Measurements from ENCODE around the gene VASH2.

- no peak for TF ChIP-seq CTCF (IDR thresholded peaks at IDR 0.05)
- no peak for TF ChIP-seq EZH2 (IDR thresholded peaks at IDR 0.05; ENCODE audit: borderline replicate concordance, insufficient read depth, low read depth, low read length, poor library complexity, severe bottlenecking)
Measured at GRCh38 chr1:212968368-212968863, 18.1 kb downstream of the VASH2 start.

Data from B cell (primary cell).